HepG2 (cell line): ENCODE measurements around the gene NIBAN1. TPM values are rescaled to one million over a fixed set of nuclear protein-coding genes. Genes with fewer than 3 reads are reported as not detected.

Experiments used
- ATAC-seq: fragments of 200-7000 bp; cut with Tn5 transposase; 3 replicates; pipeline ENCODE4 v1.9.1; 2020; ENCODE audit warnings: mild to moderate bottlenecking, moderate library complexity
- BruUV-seq: library from RNA; stranded (reverse); fragments of 400-500 nt; replicated peaks from 2 replicates; lab custom pipeline; 2021; lab: Mats Ljungman, UMichigan
- CTCF ChIA-PET: fragments of 300-600 bp; formaldehyde crosslinking; extraction: SDS; loops from one replicate; lab custom pipeline; 2021; ENCODE audit warnings: low total read pairs, inconsistent platforms, low intra/inter-chr PET ratio; lab: Yijun Ruan, JAX
- POLR2A ChIA-PET: fragments of 350-600 bp; sonication (Branson Sonifier 250); formaldehyde crosslinking; loops from one replicate; lab custom pipeline; 2020; ENCODE audit warnings: antibody characterized with exemption, inconsistent platforms; lab: Yijun Ruan, JAX
- DNase-seq: peaks from one replicate; pipeline ENCODE4 v3.0.0-alpha.2; 2015; ENCODE audit warnings: low spot score
- FAIRE-seq: peaks from 3 replicates; lab custom pipeline; 2011; peaks lifted over from hg19 to GRCh38; lab: Jason Lieb, UNC
- H2AFZ ChIP-seq: one replicate; pipeline ENCODE4 v1.6.1; 2011; ENCODE audit warnings: low read length, inconsistent platforms
- H3K27ac ChIP-seq: fragments of 300-600 bp; 3 replicates; pipeline ENCODE4 v1.8.0; 2011; ENCODE audit warnings: mixed run types, mild to moderate bottlenecking, mixed read lengths, low read length, inconsistent platforms; ENCODE audit not compliant: insufficient read depth; ENCODE audit errors: extremely low read length
- H3K27me3 ChIP-seq, 2 experiments: fragments of 200-600 bp in 1 of 2; 2 replicates in 1 of 2; 3 replicates in 1 of 2; pipeline versions ENCODE4 v1.6.0 to v1.8.0; 2011; ENCODE audit warnings: low read length in 2 of 2, mild to moderate bottlenecking in 2 of 2, moderate library complexity in 2 of 2, inconsistent platforms in 1 of 2; ENCODE audit not compliant: insufficient read depth in 2 of 2, control insufficient read depth in 1 of 2
- H3K36me3 ChIP-seq, 2 experiments: fragments of 200-600 bp in 1 of 2; replicated peaks in 1 of 2; 2 replicates in 1 of 2; 3 replicates in 1 of 2; pipeline versions ENCODE4 v1.5.1 to v1.8.0; 2011; ENCODE audit warnings: low read length in 2 of 2, inconsistent platforms in 1 of 2; ENCODE audit not compliant: insufficient read depth in 2 of 2, control insufficient read depth in 1 of 2
- H3K4me1 ChIP-seq: 2 replicates; pipeline ENCODE4 v1.5.1; 2012; ENCODE audit warnings: low read length, inconsistent platforms; ENCODE audit not compliant: insufficient read depth
- H3K4me2 ChIP-seq: 2 replicates; pipeline ENCODE4 v1.6.0; 2011; ENCODE audit warnings: low read depth, low read length, inconsistent platforms
- H3K4me3 ChIP-seq, 3 experiments: fragments of 200-600 bp in 1 of 3; sonication (generic), shearing (Covaris generic) in 1 of 3; replicated peaks in 1 of 3; 2 replicates each; pipeline ENCODE4 v1.5.1; 2011 to 2016; ENCODE audit warnings: low read length in 3 of 3, inconsistent platforms in 2 of 3, low read depth in 2 of 3, mild to moderate bottlenecking in 2 of 3, control low read depth in 1 of 3, mixed read lengths in 1 of 3; ENCODE audit not compliant: insufficient read depth in 1 of 3
- H3K79me2 ChIP-seq: one replicate; pipeline ENCODE4 v1.6.1; 2011; ENCODE audit warnings: low read length, inconsistent platforms; ENCODE audit not compliant: insufficient read depth
- H3K9ac ChIP-seq: 2 replicates; pipeline ENCODE4 v1.6.0; 2011; ENCODE audit warnings: mild to moderate bottlenecking, low read depth, low read length, inconsistent platforms; ENCODE audit not compliant: insufficient read depth
- H3K9me3 ChIP-seq: 2 replicates; pipeline ENCODE4 v1.5.1; 2012; ENCODE audit warnings: mild to moderate bottlenecking, low read length
- H4K20me1 ChIP-seq: 2 replicates; pipeline ENCODE4 v1.6.0; 2011; ENCODE audit warnings: inconsistent platforms, mild to moderate bottlenecking, low read length, moderate library complexity; ENCODE audit not compliant: insufficient read depth
- HNF4A ChIP-seq: sonication (generic); formaldehyde crosslinking; IDR thresholded peaks from 2 replicates; pipeline ENCODE4 v1.4.0; 2020; ENCODE audit warnings: missing genetic modification reagents
- IRX3 ChIP-seq: sonication (generic); formaldehyde crosslinking; IDR thresholded peaks from 2 replicates; pipeline ENCODE4 v1.8.1; 2023; ENCODE audit warnings: mild to moderate bottlenecking, low read depth, missing genetic modification reagents, borderline replicate concordance
- KMT2B ChIP-seq: IDR thresholded peaks from 2 replicates; pipeline ENCODE4 v1.6.1; 2016; ENCODE audit warnings: missing genetic modification reagents, missing compliant biosample characterization
- PAF1 ChIP-seq: IDR thresholded peaks from 2 replicates; pipeline ENCODE4 v1.6.1; 2016; ENCODE audit warnings: missing genetic modification reagents, missing compliant biosample characterization
- PATZ1 ChIP-seq: sonication (generic); formaldehyde crosslinking; IDR thresholded peaks from 2 replicates; pipeline ENCODE4 v1.4.0; 2020; ENCODE audit warnings: missing genetic modification reagents
- SIX1 ChIP-seq: sonication (generic); formaldehyde crosslinking; IDR thresholded peaks from 2 replicates; pipeline ENCODE4 v1.4.0; 2020; ENCODE audit warnings: missing genetic modification reagents, borderline replicate concordance
- TFAP4 ChIP-seq: sonication (generic); IDR thresholded peaks from 2 replicates; pipeline ENCODE4 v1.6.1; 2016; ENCODE audit warnings: low read depth, borderline replicate concordance
- ZBTB3 ChIP-seq: sonication (generic); formaldehyde crosslinking; IDR thresholded peaks from 2 replicates; pipeline ENCODE4 v1.4.0; 2020; ENCODE audit warnings: low read depth, mild to moderate bottlenecking, moderate library complexity, missing genetic modification reagents, borderline replicate concordance
- ZNF512B ChIP-seq: sonication (generic); formaldehyde crosslinking; IDR thresholded peaks from 2 replicates; pipeline ENCODE4 v1.5.1; 2020; ENCODE audit warnings: missing genetic modification reagents, mild to moderate bottlenecking, borderline replicate concordance
- ZNF619 ChIP-seq: sonication (generic); formaldehyde crosslinking; IDR thresholded peaks from 2 replicates; pipeline ENCODE4 v1.4.0; 2020; ENCODE audit warnings: mild to moderate bottlenecking, missing genetic modification reagents
- ZNF800 ChIP-seq: sonication (generic); formaldehyde crosslinking; IDR thresholded peaks from 2 replicates; pipeline ENCODE4 v1.4.0; 2020; ENCODE audit warnings: missing genetic modification reagents
- WGBS: methylation state at CpG from one replicate; pipeline ENCODE4 v1.1.6; 2017; ENCODE audit warnings: low lambda C conversion rate; 5-methylcytosine and 5-hydroxymethylcytosine counted together
- in situ Hi-C: cut with HindIII; loops from 2 replicates; pipeline ENCODE4 v1.10.0; 2017; ENCODE audit warnings: low pct_unique_long_range_greater_than_20kb; ENCODE audit not compliant: extremely low pct_ligation_motif_present
- intact Hi-C: fragments of 100-400 bp; cut with micrococcal nuclease; formaldehyde crosslinking; loops from one replicate; pipeline ENCODE4 v1.10.0; 2022; ENCODE audit not compliant: unreplicated experiment
- polyA plus RNA-seq, 8 experiments: library from polyadenylated mRNA; depleted of rRNA in 3 of 8; stranded (reverse) in 7 of 8; unstranded in 1 of 8; fragments of >200 nt; fragmentation: Illumina TruSeq in 4 of 8; extraction: Trizol in 4 of 8; gene quantifications; 2 replicates each; pipeline versions ENCODE4 v1.2.1 to v1.2.3, GENCODE V29; 2011 to 2016; ENCODE audit warnings: low read depth in 4 of 8, missing spikeins in 1 of 8, mixed read lengths in 1 of 8; ENCODE audit not compliant: insufficient read depth in 1 of 8
- total RNA-seq, 5 experiments: library from RNA; depleted of rRNA; stranded (reverse); fragments of >200 nt; fragmentation: Illumina TruSeq; extraction: Trizol; gene quantifications; 2 replicates each; pipeline ENCODE4 v1.2.3, GENCODE V29; 2016; ENCODE audit warnings: low read depth in 1 of 5

NIBAN1 gene
- total and polyA plus RNA-seq, 2 of the 13 experiments (the other 11 are each of a cell fraction or from before 2014, with no cell fraction given): not detected

GRCh38 chr1:184994301-184994700 is 20.0 kb upstream of the NIBAN1 start:
- Histone ChIP-seq H3K9me3 (no peaks in the 10 kb centered on the region), H4K20me1 (no peaks in the 10 kb centered on the region), H3K79me2 (no peaks in the 10 kb centered on the region), H3K27me3 (peaks cover 0 to 16% of the 10 kb centered on the region in 2 experiments; a peak in 2 of 5 replicates), H3K9ac (no peak overlapping the region), H3K4me1 (no peaks in the 10 kb centered on the region), H3K36me3 (no peaks in the 10 kb centered on the region), H3K27ac (no peak overlapping the region), H2AFZ (no peak overlapping the region), H3K4me2 (no peak overlapping the region), H3K4me3 (no peak overlapping the region)
- intact Hi-C loops: no loop called here
- CTCF ChIA-PET: no interaction called here
- in situ Hi-C loops: no loop called here
- ATAC-seq (no peak), DNase-seq (no peak), FAIRE-seq (no peak)
- TF ChIP-seq KMT2B (CRISPR knock-in tag): no peak
- no peak for TF ChIP-seq PAF1 (CRISPR knock-in tag)
- no TSS peak for BruUV-seq
- POLR2A ChIA-PET: no interaction called here
- WGBS: 0% methylated on average over 1 of the region's 1 CpG

- H2AFZ ChIP-seq: no peak overlapping the region
- H3K79me2 ChIP-seq: no peaks in the 10 kb centered on the region
- H3K27ac ChIP-seq: no peak overlapping the region
- 2% methylated on average over 3 of the region's 3 CpGs for WGBS
- no peaks in the 10 kb centered on the region for H3K36me3 ChIP-seq
- POLR2A ChIA-PET: no interaction called here
- ATAC-seq: no peak
- FAIRE-seq: no peak
- intact Hi-C loops: no loop called here
- DNase-seq: no peak
- no peak overlapping the region for H3K4me2 ChIP-seq
- in situ Hi-C loops: no loop called here
- no peak overlapping the region for H3K4me3 ChIP-seq
- no peaks in the 10 kb centered on the region for H3K4me1 ChIP-seq
- CTCF ChIA-PET: no interaction called here
- no peaks in the 10 kb centered on the region for H4K20me1 ChIP-seq
- no peak overlapping the region for H3K9ac ChIP-seq
- BruUV-seq: no TSS peak
- H3K27me3 ChIP-seq: peaks cover 0 to 16% of the 10 kb centered on the region in 2 experiments; a peak in 2 of 5 replicates
- no peaks in the 10 kb centered on the region for H3K9me3 ChIP-seq
- TF ChIP-seq ZNF800: no peak
- no peak for TF ChIP-seq ZBTB3 (CRISPR knock-in tag)
- no peak for TF ChIP-seq HNF4A (CRISPR knock-in tag)
- no peak for TF ChIP-seq ZNF619 (CRISPR knock-in tag)
- TF ChIP-seq PATZ1: no peak
- TF ChIP-seq TFAP4: no peak
- TF ChIP-seq SIX1 (CRISPR knock-in tag): no peak
- TF ChIP-seq ZNF512B (CRISPR knock-in tag): no peak
- TF ChIP-seq IRX3 (CRISPR knock-in tag): no peak
Measured at GRCh38 chr1:184992271-184992670, 18.0 kb upstream of the NIBAN1 start.
